Fibroblast of mammary gland (primary cell): ENCODE measurements around the gene GADD45B.

Source experiments
- DNase-seq: peaks from one replicate; pipeline ENCODE4 v3.0.0-alpha.2; 2010; ENCODE audit warnings: low read depth
- H3K4me3 ChIP-seq: 2 replicates; pipeline ENCODE4 v1.5.1; 2011; ENCODE audit warnings: low read depth, mild to moderate bottlenecking, low read length, moderate library complexity; ENCODE audit not compliant: control insufficient read depth
- CTCF ChIP-seq: conservative IDR thresholded peaks from 2 replicates; pipeline ENCODE4 v1.5.1; 2011; ENCODE audit warnings: low read depth, low read length, inconsistent platforms; ENCODE audit not compliant: control insufficient read depth, insufficient read depth

Gene GADD45B

GRCh38 chr19:2443785-2444182 lies 32.1 kb upstream of the GADD45B start:
- DNase-seq, result no peak
- TF ChIP-seq CTCF, result no peak
- no peak overlapping the region for H3K4me3 ChIP-seq

GRCh38 chr19:2444251-2445002 lies 31.5 kb upstream of the GADD45B start:
- DNase-seq, result no peak
- no peak for TF ChIP-seq CTCF
- no peak overlapping the region for H3K4me3 ChIP-seq

- H3K4me3 ChIP-seq, result no peak overlapping the region
- DNase-seq, result no peak
- no peak for TF ChIP-seq CTCF
Observed at GRCh38 chr19:2446381-2446780, 29.5 kb upstream of the GADD45B start.

GRCh38 chr19:2449019-2449418 lies 26.9 kb upstream of the GADD45B start:
- no peak overlapping the region for H3K4me3 ChIP-seq
- no peak for TF ChIP-seq CTCF
- DNase-seq, result no peak

DNA sequence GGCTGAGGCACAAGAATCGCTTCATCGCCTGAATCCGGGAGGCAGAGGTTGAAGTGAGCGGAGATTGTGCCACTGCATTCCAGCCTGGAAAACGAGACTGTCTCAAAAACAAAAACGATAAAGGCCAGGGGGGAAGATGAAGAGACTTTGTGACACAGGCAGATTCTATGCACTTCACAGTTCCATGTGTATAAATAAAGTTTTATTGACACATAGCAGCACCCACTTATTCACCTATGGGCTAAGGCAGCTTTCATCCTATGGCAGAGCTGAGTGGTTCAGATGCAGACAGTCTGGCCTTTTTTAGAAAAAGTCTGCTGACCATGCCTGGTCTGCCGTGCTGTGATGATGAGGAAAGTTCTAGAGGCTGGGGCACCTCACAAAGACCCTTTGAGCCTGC lies 24.8 kb upstream of the GADD45B start:
- H3K4me3 ChIP-seq, result no peak overlapping the region
- DNase-seq, result no peak
- TF ChIP-seq CTCF, result no peak

DNA sequence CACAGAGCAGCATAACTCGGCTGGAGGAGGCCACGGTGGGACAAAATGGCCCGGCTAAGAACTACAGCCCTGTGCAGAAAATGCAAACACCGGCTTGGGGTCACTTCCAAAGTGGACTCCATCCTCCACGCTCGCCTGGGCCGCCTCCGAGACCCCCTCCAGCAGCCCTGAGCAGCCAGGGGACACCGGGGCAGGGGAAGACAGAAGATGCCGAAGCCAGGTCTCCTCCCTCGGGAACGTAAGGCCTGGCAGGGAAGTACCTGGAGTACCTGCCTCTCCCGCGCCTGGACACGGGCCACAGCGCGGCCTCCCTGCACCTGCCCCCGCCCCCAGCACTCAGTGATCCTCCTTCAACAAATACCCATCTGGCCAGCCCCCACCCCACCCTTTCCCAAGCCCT lies 24.2 kb upstream of the GADD45B start:
- no peak overlapping the region for H3K4me3 ChIP-seq
- no peak for TF ChIP-seq CTCF
- DNase-seq, result no peak

DNA sequence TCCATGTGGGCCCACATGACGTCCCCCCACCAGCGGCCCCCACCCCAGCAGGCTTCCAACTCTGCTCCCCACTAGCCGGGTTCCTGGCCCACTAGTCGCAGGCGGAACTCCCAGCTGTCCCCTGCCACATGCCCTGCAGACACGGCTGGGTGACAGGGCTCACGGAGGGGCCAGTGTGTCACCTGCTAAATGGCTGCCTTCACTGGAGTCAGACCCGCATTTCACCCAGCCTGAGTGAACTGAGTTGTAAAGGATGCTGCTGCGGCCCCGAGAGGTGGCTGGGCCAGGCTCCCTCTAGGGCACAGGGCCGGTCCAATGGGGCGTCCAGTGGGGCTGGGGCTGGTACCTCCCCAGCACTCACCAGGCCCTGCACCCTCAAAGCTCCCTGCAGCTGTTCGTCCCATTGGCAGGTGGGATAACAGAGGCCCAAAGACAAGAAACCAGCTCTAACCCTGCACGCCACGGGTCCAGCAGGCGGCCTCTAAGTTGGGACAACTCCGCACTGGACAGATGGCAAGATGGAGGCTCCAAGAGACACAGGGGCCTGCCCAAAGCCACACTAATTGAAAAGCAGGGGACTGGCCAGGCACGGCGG lies 22.4 kb upstream of the GADD45B start:
- H3K4me3 ChIP-seq, result no peak overlapping the region
- DNase-seq, result no peak
- TF ChIP-seq CTCF, result no peak
